ENCODE results near the gene PIP5K1B. TPM values are rescaled to one million over a fixed set of nuclear protein-coding genes. Genes with fewer than 3 reads are reported as not detected.

PIP5K1B gene
- polyA plus RNA-seq, 2 donors = 0.14 to 0.35 TPM

GRCh38 chr9:68947842-68948569 is 243.0 kb downstream of the PIP5K1B start:
- Histone ChIP-seq H3K36me3 (ENCODE audit: control insufficient read depth in 2 of 2, insufficient read depth in 2 of 2, low read length in 1 of 2) (no peaks in the 10 kb centered on the region), H3K9me3 (ENCODE audit: control insufficient read depth in 2 of 2, insufficient read depth in 1 of 2, low read depth in 1 of 2, low read length in 1 of 2) (no peaks in the 10 kb centered on the region), H3K27me3 (ENCODE audit: control insufficient read depth in 1 of 2, insufficient read depth in 2 of 2, low read length in 2 of 2) (no peaks in the 10 kb centered on the region), H3K4me1 (ENCODE audit: control insufficient read depth in 2 of 2, insufficient read depth in 2 of 2, low read length in 1 of 2) (no peaks in the 10 kb centered on the region), H3K27ac (ENCODE audit: low read depth in 2 of 2, low read length in 1 of 2) (no peak overlapping the region), H3K4me3 (ENCODE audit: low read depth in 1 of 2, low read length in 2 of 2) (no peak overlapping the region)
- 76 to 83% methylated on average over 3 of the region's 3 CpGs for WGBS, 2 donors

GRCh38 chr9:68949271-68950000 is 244.4 kb downstream of the PIP5K1B start:
- Histone ChIP-seq H3K9me3 (ENCODE audit: control insufficient read depth in 2 of 2, insufficient read depth in 1 of 2, low read depth in 1 of 2, low read length in 1 of 2) (no peaks in the 10 kb centered on the region), H3K4me3 (ENCODE audit: low read depth in 1 of 2, low read length in 2 of 2) (no peak overlapping the region), H3K4me1 (ENCODE audit: control insufficient read depth in 2 of 2, insufficient read depth in 2 of 2, low read length in 1 of 2) (no peaks in the 10 kb centered on the region), H3K27ac (ENCODE audit: low read depth in 2 of 2, low read length in 1 of 2) (no peak overlapping the region), H3K36me3 (ENCODE audit: control insufficient read depth in 2 of 2, insufficient read depth in 2 of 2, low read length in 1 of 2) (no peaks in the 10 kb centered on the region), H3K27me3 (ENCODE audit: control insufficient read depth in 1 of 2, insufficient read depth in 2 of 2, low read length in 2 of 2) (no peaks in the 10 kb centered on the region)
- WGBS, 2 donors = 66 to 74% methylated on average over 13 of the region's 13 CpGs

- H3K27me3 ChIP-seq (ENCODE audit: control insufficient read depth in 1 of 2, insufficient read depth in 2 of 2, low read length in 2 of 2) = no peaks in the 10 kb centered on the region
- 70% methylated on average over 4 of the region's 4 CpGs for WGBS, 2 donors
- H3K4me3 ChIP-seq (ENCODE audit: low read depth in 1 of 2, low read length in 2 of 2) = no peak overlapping the region
- no peaks in the 10 kb centered on the region for H3K36me3 ChIP-seq (ENCODE audit: control insufficient read depth in 2 of 2, insufficient read depth in 2 of 2, low read length in 1 of 2)
- no peak overlapping the region for H3K27ac ChIP-seq (ENCODE audit: low read depth in 2 of 2, low read length in 1 of 2)
- H3K9me3 ChIP-seq (ENCODE audit: control insufficient read depth in 2 of 2, insufficient read depth in 1 of 2, low read depth in 1 of 2, low read length in 1 of 2) = no peaks in the 10 kb centered on the region
- no peaks in the 10 kb centered on the region for H3K4me1 ChIP-seq (ENCODE audit: control insufficient read depth in 2 of 2, insufficient read depth in 2 of 2, low read length in 1 of 2)
Measured at GRCh38 chr9:68950188-68950587, 245.1 kb downstream of the PIP5K1B start.

GRCh38 chr9:68950689-68951088 is 245.6 kb downstream of the PIP5K1B start:
- H3K27me3 ChIP-seq (ENCODE audit: control insufficient read depth in 1 of 2, insufficient read depth in 2 of 2, low read length in 2 of 2) = no peaks in the 10 kb centered on the region
- no peaks in the 10 kb centered on the region for H3K9me3 ChIP-seq (ENCODE audit: control insufficient read depth in 2 of 2, insufficient read depth in 1 of 2, low read depth in 1 of 2, low read length in 1 of 2)
- no peak overlapping the region for H3K4me3 ChIP-seq (ENCODE audit: low read depth in 1 of 2, low read length in 2 of 2)
- WGBS, 2 donors = 78 to 84% methylated on average over 2 of the region's 2 CpGs
- no peaks in the 10 kb centered on the region for H3K36me3 ChIP-seq (ENCODE audit: control insufficient read depth in 2 of 2, insufficient read depth in 2 of 2, low read length in 1 of 2)
- H3K4me1 ChIP-seq (ENCODE audit: control insufficient read depth in 2 of 2, insufficient read depth in 2 of 2, low read length in 1 of 2) = no peaks in the 10 kb centered on the region
- H3K27ac ChIP-seq (ENCODE audit: low read depth in 2 of 2, low read length in 1 of 2) = no peak overlapping the region

GRCh38 chr9:68951879-68952659 is 247.0 kb downstream of the PIP5K1B start:
- H3K9me3 ChIP-seq (ENCODE audit: control insufficient read depth in 2 of 2, insufficient read depth in 1 of 2, low read depth in 1 of 2, low read length in 1 of 2) = no peaks in the 10 kb centered on the region
- no peak overlapping the region for H3K4me3 ChIP-seq (ENCODE audit: low read depth in 1 of 2, low read length in 2 of 2)
- 74 to 79% methylated on average over 8 of the region's 8 CpGs for whole genome bisulfite sequencing, 2 donors
- H3K27me3 ChIP-seq (ENCODE audit: control insufficient read depth in 1 of 2, insufficient read depth in 2 of 2, low read length in 2 of 2) = no peaks in the 10 kb centered on the region
- H3K27ac ChIP-seq (ENCODE audit: low read depth in 2 of 2, low read length in 1 of 2) = no peak overlapping the region
- no peaks in the 10 kb centered on the region for H3K4me1 ChIP-seq (ENCODE audit: control insufficient read depth in 2 of 2, insufficient read depth in 2 of 2, low read length in 1 of 2)
- H3K36me3 ChIP-seq (ENCODE audit: control insufficient read depth in 2 of 2, insufficient read depth in 2 of 2, low read length in 1 of 2) = no peaks in the 10 kb centered on the region

GRCh38 chr9:68953771-68954170 is 248.7 kb downstream of the PIP5K1B start:
- 84 to 100% methylated on average over 1 of the region's 1 CpG for WGBS, 2 donors
- no peaks in the 10 kb centered on the region for H3K4me1 ChIP-seq (ENCODE audit: control insufficient read depth in 2 of 2, insufficient read depth in 2 of 2, low read length in 1 of 2)
- H3K36me3 ChIP-seq (ENCODE audit: control insufficient read depth in 2 of 2, insufficient read depth in 2 of 2, low read length in 1 of 2) = no peaks in the 10 kb centered on the region
- H3K27me3 ChIP-seq (ENCODE audit: control insufficient read depth in 1 of 2, insufficient read depth in 2 of 2, low read length in 2 of 2) = no peaks in the 10 kb centered on the region
- no peak overlapping the region for H3K27ac ChIP-seq (ENCODE audit: low read depth in 2 of 2, low read length in 1 of 2)
- no peaks in the 10 kb centered on the region for H3K9me3 ChIP-seq (ENCODE audit: control insufficient read depth in 2 of 2, insufficient read depth in 1 of 2, low read depth in 1 of 2, low read length in 1 of 2)
- H3K4me3 ChIP-seq (ENCODE audit: low read depth in 1 of 2, low read length in 2 of 2) = no peak overlapping the region

GRCh38 chr9:68955330-68955729 is 250.3 kb downstream of the PIP5K1B start:
- no peaks in the 10 kb centered on the region for H3K9me3 ChIP-seq (ENCODE audit: control insufficient read depth in 2 of 2, insufficient read depth in 1 of 2, low read depth in 1 of 2, low read length in 1 of 2)
- H3K4me3 ChIP-seq (ENCODE audit: low read depth in 1 of 2, low read length in 2 of 2) = no peak overlapping the region
- no peak overlapping the region for H3K27ac ChIP-seq (ENCODE audit: low read depth in 2 of 2, low read length in 1 of 2)
- no peaks in the 10 kb centered on the region for H3K4me1 ChIP-seq (ENCODE audit: control insufficient read depth in 2 of 2, insufficient read depth in 2 of 2, low read length in 1 of 2)
- no peaks in the 10 kb centered on the region for H3K36me3 ChIP-seq (ENCODE audit: control insufficient read depth in 2 of 2, insufficient read depth in 2 of 2, low read length in 1 of 2)
- H3K27me3 ChIP-seq (ENCODE audit: control insufficient read depth in 1 of 2, insufficient read depth in 2 of 2, low read length in 2 of 2) = no peaks in the 10 kb centered on the region
- WGBS, 2 donors = 38 to 40% methylated on average over 4 of the region's 4 CpGs

- H3K27ac ChIP-seq (ENCODE audit: low read depth in 2 of 2, low read length in 1 of 2) = no peak overlapping the region
- no peaks in the 10 kb centered on the region for H3K9me3 ChIP-seq (ENCODE audit: control insufficient read depth in 2 of 2, insufficient read depth in 1 of 2, low read depth in 1 of 2, low read length in 1 of 2)
- H3K4me1 ChIP-seq (ENCODE audit: control insufficient read depth in 2 of 2, insufficient read depth in 2 of 2, low read length in 1 of 2) = no peaks in the 10 kb centered on the region
- H3K4me3 ChIP-seq (ENCODE audit: low read depth in 1 of 2, low read length in 2 of 2) = no peak overlapping the region
- H3K27me3 ChIP-seq (ENCODE audit: control insufficient read depth in 1 of 2, insufficient read depth in 2 of 2, low read length in 2 of 2) = no peaks in the 10 kb centered on the region
- H3K36me3 ChIP-seq (ENCODE audit: control insufficient read depth in 2 of 2, insufficient read depth in 2 of 2, low read length in 1 of 2) = no peaks in the 10 kb centered on the region
- WGBS, 2 donors = 92 to 97% methylated on average over 1 of the region's 1 CpG
Measured at GRCh38 chr9:68957479-68957878, 252.4 kb downstream of the PIP5K1B start.

- H3K36me3 ChIP-seq (ENCODE audit: control insufficient read depth in 2 of 2, insufficient read depth in 2 of 2, low read length in 1 of 2) = no peaks in the 10 kb centered on the region
- no peak overlapping the region for H3K27ac ChIP-seq (ENCODE audit: low read depth in 2 of 2, low read length in 1 of 2)
- 74 to 84% methylated on average over 4 of the region's 4 CpGs for WGBS, 2 donors
- H3K4me1 ChIP-seq (ENCODE audit: control insufficient read depth in 2 of 2, insufficient read depth in 2 of 2, low read length in 1 of 2) = no peaks in the 10 kb centered on the region
- no peaks in the 10 kb centered on the region for H3K9me3 ChIP-seq (ENCODE audit: control insufficient read depth in 2 of 2, insufficient read depth in 1 of 2, low read depth in 1 of 2, low read length in 1 of 2)
- no peak overlapping the region for H3K4me3 ChIP-seq (ENCODE audit: low read depth in 1 of 2, low read length in 2 of 2)
- H3K27me3 ChIP-seq (ENCODE audit: control insufficient read depth in 1 of 2, insufficient read depth in 2 of 2, low read length in 2 of 2) = no peaks in the 10 kb centered on the region
Measured at GRCh38 chr9:68961587-68961986, 256.5 kb downstream of the PIP5K1B start.

Data from esophagus (tissue), 2 donors.